Breast epithelium (tissue), 4 donors: ENCODE measurements around the gene SDS. TPM values are rescaled to one million over a fixed set of nuclear protein-coding genes. Genes with fewer than 3 reads are reported as not detected.

Experiments
- DNase-seq, 2 donors: peaks; one replicate each; pipeline ENCODE4 v3.0.0-alpha.2; 2019; ENCODE audit warnings: low spot score in 2 of 2
- H3K27ac ChIP-seq, 2 donors: fragments of 200-600 bp; sonication (generic) in 1 of 2; one replicate each; pipeline ENCODE4 v1.5.1; 2016 to 2019; ENCODE audit warnings: mild to moderate bottlenecking in 1 of 2
- H3K27me3 ChIP-seq, 2 donors: fragments of 200-600 bp; sonication (generic) in 1 of 2; one replicate each; pipeline versions ENCODE4 v1.5.1 to v1.6.0; 2017 to 2019; ENCODE audit warnings: control low read depth in 1 of 2, mild to moderate bottlenecking in 1 of 2
- H3K36me3 ChIP-seq: fragments of 200-600 bp; one replicate; pipeline ENCODE4 v1.5.1; 2019
- H3K4me1 ChIP-seq, 2 donors: fragments of 200-600 bp; sonication (generic); one replicate each; pipeline ENCODE4 v1.5.1; 2016 to 2019; ENCODE audit warnings: control low read depth in 1 of 2
- H3K4me3 ChIP-seq, 3 donors: fragments of 200-600 bp; sonication (generic); 1 replicate in 2 of 3; 2 replicates in 1 of 3; pipeline ENCODE4 v1.5.1; 2016 to 2019; ENCODE audit warnings: mild to moderate bottlenecking in 3 of 3, moderate library complexity in 2 of 3
- H3K9me3 ChIP-seq, 2 donors: fragments of 200-600 bp; sonication (generic) in 1 of 2; one replicate each; pipeline ENCODE4 v1.5.1; 2016 to 2019; ENCODE audit warnings: control low read depth in 1 of 2
- CTCF ChIP-seq, 3 donors: fragments of 450-650 bp; IDR thresholded peaks; one replicate each; pipeline ENCODE4 v1.5.1; 2016 to 2017; ENCODE audit warnings: antibody characterized with exemption in 3 of 3, mild to moderate bottlenecking in 3 of 3, moderate library complexity in 3 of 3
- POLR2A ChIP-seq: fragments of 450-650 bp; IDR thresholded peaks from one replicate; pipeline ENCODE4 v1.6.1; 2016; ENCODE audit warnings: antibody characterized with exemption, mild to moderate bottlenecking, moderate library complexity
- POLR2AphosphoS5 ChIP-seq, 3 donors: sonication (generic); formaldehyde crosslinking; IDR thresholded peaks; one replicate each; pipeline ENCODE4 v1.6.1; 2017; ENCODE audit warnings: antibody characterized with exemption in 3 of 3
- intact Hi-C: fragments of 100-400 bp; cut with DNase I; formaldehyde crosslinking; loops from one replicate; pipeline ENCODE4 v1.15.1; 2023; ENCODE audit warnings: low total_unique reads
- total RNA-seq, 3 donors: library from RNA; depleted of rRNA; stranded (reverse); fragments of >200 nt; gene quantifications; one replicate each; pipeline ENCODE4 v1.1.0, GENCODE V29; 2016

SDS gene
- total RNA-seq, 3 donors from 2014 or later: 0.66 to 12.0 (median 0.80) TPM

- Histone ChIP-seq H3K36me3 (no peaks in the 10 kb centered on the region), H3K4me1 (no peaks in the 10 kb centered on the region), H3K9me3 (no peaks in the 10 kb centered on the region), H3K27ac (no peak overlapping the region), H3K4me3 (no peak overlapping the region), H3K27me3 (no peaks in the 10 kb centered on the region)
- no peak for DNase-seq
- TF ChIP-seq POLR2AphosphoS5 (IDR thresholded peaks at IDR 0.05): no peak
- intact Hi-C loops: no loop called here
Measured at GRCh38 chr12:113364698-113365097, 39.0 kb downstream of the SDS start.

GRCh38 chr12:113361574-113362370, 41.9 kb downstream of the SDS start:
- TF ChIP-seq CTCF (IDR thresholded peaks at IDR 0.05) (no peak), POLR2AphosphoS5 (IDR thresholded peaks at IDR 0.05) (no peak), POLR2A (no peak)
- no peak for DNase-seq
- Histone ChIP-seq H3K9me3 (no peaks in the 10 kb centered on the region), H3K36me3 (no peaks in the 10 kb centered on the region), H3K27me3 (no peaks in the 10 kb centered on the region), H3K4me3 (no peak overlapping the region), H3K27ac (no peak overlapping the region), H3K4me1 (no peaks in the 10 kb centered on the region)
- intact Hi-C loops: no loop called here

- H3K4me3 ChIP-seq: peak overlapping the region in 2 of 3 donors; percentile 81 to 85
- no peaks in the 10 kb centered on the region for H3K36me3 ChIP-seq
- H3K4me1 ChIP-seq: no peaks in the 10 kb centered on the region
- no peak for DNase-seq
- intact Hi-C loops: loop anchor here (10.0 kb wide), 1 partner anchor 175 kb away; the partner anchor contains the start of genes DDX54 and RITA1
- H3K27me3 ChIP-seq: no peaks in the 10 kb centered on the region
- no peak for TF ChIP-seq CTCF (IDR thresholded peaks at IDR 0.05)
- TF ChIP-seq POLR2AphosphoS5 (IDR thresholded peaks at IDR 0.05): no peak
- no peak for TF ChIP-seq POLR2A
- H3K9me3 ChIP-seq: no peaks in the 10 kb centered on the region
- H3K27ac ChIP-seq: peak overlapping the region; percentile 87 to 93
Measured at GRCh38 chr12:113359939-113360748, 43.5 kb downstream of the SDS start.

- no peaks in the 10 kb centered on the region for H3K4me1 ChIP-seq
- H3K9me3 ChIP-seq: no peaks in the 10 kb centered on the region
- H3K4me3 ChIP-seq: peak overlapping the region; percentile 81 to 87 (median 85)
- DNase-seq: no peak
- peak overlapping the region; percentile 87 to 93 for H3K27ac ChIP-seq
- no peaks in the 10 kb centered on the region for H3K36me3 ChIP-seq
- TF ChIP-seq CTCF (IDR thresholded peaks at IDR 0.05) (no peak), POLR2A (no peak), POLR2AphosphoS5 (IDR thresholded peaks at IDR 0.05) (no peak)
- intact Hi-C loops: loop anchor here (10.0 kb wide), 1 partner anchor 175 kb away; the partner anchor contains the start of genes DDX54 and RITA1
- no peaks in the 10 kb centered on the region for H3K27me3 ChIP-seq
Measured at GRCh38 chr12:113359133-113359938, 44.4 kb downstream of the SDS start.
